ENCODE results near the gene GPX8. TPM values are rescaled to one million over a fixed set of nuclear protein-coding genes. Genes with fewer than 3 reads are reported as not detected.

GPX8 gene
- total RNA-seq, 1 experiment from 2014 or later = 18.9 TPM

DNA sequence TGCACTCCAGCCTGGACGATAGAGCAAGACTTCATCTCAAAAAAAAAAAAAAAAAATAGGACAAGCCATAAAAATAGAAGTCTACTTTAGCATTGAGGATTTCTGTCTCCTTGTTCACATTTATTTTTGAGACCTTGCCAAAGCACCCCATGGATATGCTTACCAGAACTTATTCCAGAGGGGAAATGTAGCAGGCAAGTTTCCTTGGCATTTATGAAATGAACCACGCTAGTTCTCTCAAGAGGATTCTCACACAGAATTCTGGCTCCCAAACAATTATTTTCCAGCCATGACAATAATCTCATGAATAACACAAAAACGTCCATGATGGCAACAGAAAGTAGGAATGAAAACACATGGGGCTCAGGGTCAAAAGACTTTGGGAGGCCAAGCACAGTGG lies 23.4 kb upstream of the GPX8 start:
- no peaks in the 10 kb centered on the region for H3K9me3 Mint-ChIP-seq (ENCODE audit: unreplicated experiment)
- intact Hi-C loops (cut with micrococcal nuclease; ENCODE audit: unreplicated experiment) = no loop called here
- H3K4me3 Mint-ChIP-seq (ENCODE audit: unreplicated experiment) = no peak overlapping the region
- H3K4me1 ChIP-seq = no peaks in the 10 kb centered on the region
- BruUV-seq (replicated peaks) = no TSS peak
- ChIA-PET CTCF (no interaction called here), POLR2A (no interaction called here)
- no peak overlapping the region for H3K4me3 ChIP-seq (ENCODE audit: low read depth, low read length)
- TF ChIP-seq, protein P1, sequence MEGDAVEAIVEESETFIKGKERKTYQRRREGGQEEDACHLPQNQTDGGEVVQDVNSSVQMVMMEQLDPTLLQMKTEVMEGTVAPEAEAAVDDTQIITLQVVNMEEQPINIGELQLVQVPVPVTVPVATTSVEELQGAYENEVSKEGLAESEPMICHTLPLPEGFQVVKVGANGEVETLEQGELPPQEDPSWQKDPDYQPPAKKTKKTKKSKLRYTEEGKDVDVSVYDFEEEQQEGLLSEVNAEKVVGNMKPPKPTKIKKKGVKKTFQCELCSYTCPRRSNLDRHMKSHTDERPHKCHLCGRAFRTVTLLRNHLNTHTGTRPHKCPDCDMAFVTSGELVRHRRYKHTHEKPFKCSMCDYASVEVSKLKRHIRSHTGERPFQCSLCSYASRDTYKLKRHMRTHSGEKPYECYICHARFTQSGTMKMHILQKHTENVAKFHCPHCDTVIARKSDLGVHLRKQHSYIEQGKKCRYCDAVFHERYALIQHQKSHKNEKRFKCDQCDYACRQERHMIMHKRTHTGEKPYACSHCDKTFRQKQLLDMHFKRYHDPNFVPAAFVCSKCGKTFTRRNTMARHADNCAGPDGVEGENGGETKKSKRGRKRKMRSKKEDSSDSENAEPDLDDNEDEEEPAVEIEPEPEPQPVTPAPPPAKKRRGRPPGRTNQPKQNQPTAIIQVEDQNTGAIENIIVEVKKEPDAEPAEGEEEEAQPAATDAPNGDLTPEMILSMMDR (IDR thresholded peaks at IDR 0.05; ENCODE audit: insufficient read depth in 1 of 2, low read depth in 1 of 2, low read length in 1 of 2, severe bottlenecking in 1 of 2, unreplicated experiment in 1 of 2) = no peak
- H3K4me1 Mint-ChIP-seq (ENCODE audit: low read depth, unreplicated experiment) = no peaks in the 10 kb centered on the region
- no peaks in the 10 kb centered on the region for H3K27me3 ChIP-seq (replicated peaks; ENCODE audit: control insufficient read depth, insufficient read depth, low read length)
- no peaks in the 10 kb centered on the region for H3K36me3 ChIP-seq (ENCODE audit: control insufficient read depth, insufficient read depth, low read length)
- H3K27me3 Mint-ChIP-seq (ENCODE audit: insufficient read depth, unreplicated experiment) = peaks cover 34% of the 10 kb centered on the region
- H3K9me3 ChIP-seq = no peaks in the 10 kb centered on the region; the same call in 1 of the 2 replicates
- H3K27ac Mint-ChIP-seq (ENCODE audit: unreplicated experiment) = no peak overlapping the region
- DNase-seq = no peak
- no peaks in the 10 kb centered on the region for H3K36me3 Mint-ChIP-seq (ENCODE audit: insufficient read depth, unreplicated experiment)

DNA sequence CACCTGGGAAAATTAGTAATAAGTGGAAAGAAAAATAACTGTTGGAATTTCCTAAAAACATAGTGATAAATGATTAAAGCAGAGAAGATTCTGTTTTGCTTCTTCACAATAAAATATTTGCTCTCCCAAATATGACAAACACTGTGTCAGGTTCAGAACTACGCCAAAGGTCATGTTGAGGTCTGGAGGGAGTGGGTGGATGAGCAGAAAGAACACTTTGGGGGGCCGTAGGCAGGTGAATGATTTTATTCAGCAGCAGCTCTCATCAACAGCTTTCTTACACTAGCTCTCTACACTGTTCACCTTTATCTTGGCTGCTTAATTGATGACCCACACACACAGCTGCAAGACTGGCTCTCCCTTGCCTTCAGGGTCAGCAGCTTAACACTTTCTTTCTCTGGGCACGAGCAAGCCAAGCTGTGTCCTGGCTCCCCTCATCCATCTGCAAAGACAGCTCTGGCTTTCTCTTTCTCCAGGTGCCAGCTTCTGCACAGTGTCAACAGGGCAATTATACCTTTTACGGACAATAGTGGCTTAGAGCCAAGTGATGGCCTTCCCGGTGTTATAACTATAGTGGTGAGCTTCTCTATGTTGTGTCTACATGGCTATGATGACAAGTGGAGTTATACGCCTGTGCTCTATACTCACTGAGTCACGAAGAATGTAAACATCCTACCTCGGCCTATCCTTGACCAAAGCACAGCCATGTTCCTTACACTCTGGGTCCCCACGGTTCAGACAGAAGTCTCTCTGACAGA lies 18.9 kb upstream of the GPX8 start:
- TF ChIP-seq, protein P1 (IDR thresholded peaks at IDR 0.05; ENCODE audit: insufficient read depth in 1 of 2, low read depth in 1 of 2, low read length in 1 of 2, severe bottlenecking in 1 of 2, unreplicated experiment in 1 of 2) = no peak
- POLR2A ChIA-PET = no interaction called here
- Histone ChIP-seq H3K36me3 (ENCODE audit: control insufficient read depth, insufficient read depth, low read length) (no peaks in the 10 kb centered on the region), H3K27me3 (replicated peaks; ENCODE audit: control insufficient read depth, insufficient read depth, low read length) (no peaks in the 10 kb centered on the region), H3K4me3 (ENCODE audit: low read depth, low read length) (no peak overlapping the region), H3K4me1 (no peaks in the 10 kb centered on the region), H3K9me3 (no peaks in the 10 kb centered on the region)
- Mint-ChIP-seq H3K27me3 (ENCODE audit: insufficient read depth, unreplicated experiment) (peaks cover 22% of the 10 kb centered on the region), H3K4me3 (ENCODE audit: unreplicated experiment) (no peak overlapping the region), H3K4me1 (ENCODE audit: low read depth, unreplicated experiment) (no peaks in the 10 kb centered on the region), H3K9me3 (ENCODE audit: unreplicated experiment) (no peaks in the 10 kb centered on the region), H3K36me3 (ENCODE audit: insufficient read depth, unreplicated experiment) (no peaks in the 10 kb centered on the region), H3K27ac (ENCODE audit: unreplicated experiment) (no peak overlapping the region)
- intact Hi-C loops (cut with micrococcal nuclease; ENCODE audit: unreplicated experiment) = no loop called here
- BruUV-seq (replicated peaks) = no TSS peak
- CTCF ChIA-PET = no interaction called here
- DNase-seq = no peak

DNA sequence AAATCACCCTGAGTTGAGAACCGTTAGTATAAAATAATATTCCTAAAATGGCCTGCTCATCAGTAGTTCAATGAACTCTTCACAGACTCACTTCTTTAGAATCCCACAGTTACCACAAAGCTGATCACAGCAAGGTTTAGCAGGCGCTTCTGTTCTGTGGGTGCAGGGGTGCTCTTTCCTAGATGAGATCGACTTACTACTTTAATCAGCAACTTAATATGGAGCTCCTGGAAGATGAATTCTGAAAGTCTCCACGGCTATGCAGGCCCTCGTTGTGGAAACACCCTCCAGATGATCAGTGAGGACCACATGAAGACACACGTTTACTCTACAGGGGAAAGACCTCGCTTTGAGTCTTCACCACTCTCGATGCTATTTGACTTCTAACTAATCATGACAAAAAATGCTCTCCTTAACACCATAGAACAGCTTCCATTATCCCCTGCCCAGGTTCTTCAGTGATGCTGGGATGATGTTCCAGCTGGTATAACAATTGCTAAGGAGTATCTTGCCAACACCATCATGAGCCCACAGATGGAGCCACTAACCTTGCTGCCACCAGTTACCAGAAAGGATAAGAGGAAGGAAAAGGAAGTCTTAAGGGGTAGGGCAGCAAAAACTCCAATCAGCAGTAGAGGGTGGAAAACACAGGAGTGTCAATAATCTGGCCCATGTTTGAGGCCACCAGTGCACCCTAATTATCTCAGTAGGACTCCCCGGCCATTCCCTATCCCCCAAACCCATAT lies 17.9 kb upstream of the GPX8 start:
- Histone ChIP-seq H3K4me1 (no peaks in the 10 kb centered on the region), H3K36me3 (ENCODE audit: control insufficient read depth, insufficient read depth, low read length) (no peaks in the 10 kb centered on the region), H3K9me3 (no peaks in the 10 kb centered on the region), H3K4me3 (ENCODE audit: low read depth, low read length) (no peak overlapping the region), H3K27me3 (replicated peaks; ENCODE audit: control insufficient read depth, insufficient read depth, low read length) (no peaks in the 10 kb centered on the region)
- Mint-ChIP-seq H3K4me1 (ENCODE audit: low read depth, unreplicated experiment) (no peaks in the 10 kb centered on the region), H3K4me3 (ENCODE audit: unreplicated experiment) (no peak overlapping the region), H3K27me3 (ENCODE audit: insufficient read depth, unreplicated experiment) (peaks cover 24% of the 10 kb centered on the region), H3K27ac (ENCODE audit: unreplicated experiment) (no peak overlapping the region), H3K9me3 (ENCODE audit: unreplicated experiment) (no peaks in the 10 kb centered on the region), H3K36me3 (ENCODE audit: insufficient read depth, unreplicated experiment) (no peaks in the 10 kb centered on the region)
- TF ChIP-seq, protein P1 (IDR thresholded peaks at IDR 0.05; ENCODE audit: insufficient read depth in 1 of 2, low read depth in 1 of 2, low read length in 1 of 2, severe bottlenecking in 1 of 2, unreplicated experiment in 1 of 2) = no peak
- ChIA-PET POLR2A (no interaction called here), CTCF (no interaction called here)
- BruUV-seq (replicated peaks) = no TSS peak
- intact Hi-C loops (cut with micrococcal nuclease; ENCODE audit: unreplicated experiment) = no loop called here
- DNase-seq = no peak
